ENCODE results near the gene SERPINE1.
"Not testable (repeated sequence)": the region's sequence is repeated elsewhere in the genome, so short reads cannot be mapped to it uniquely, and the experiment has no call there.

SERPINE1 gene

DNA sequence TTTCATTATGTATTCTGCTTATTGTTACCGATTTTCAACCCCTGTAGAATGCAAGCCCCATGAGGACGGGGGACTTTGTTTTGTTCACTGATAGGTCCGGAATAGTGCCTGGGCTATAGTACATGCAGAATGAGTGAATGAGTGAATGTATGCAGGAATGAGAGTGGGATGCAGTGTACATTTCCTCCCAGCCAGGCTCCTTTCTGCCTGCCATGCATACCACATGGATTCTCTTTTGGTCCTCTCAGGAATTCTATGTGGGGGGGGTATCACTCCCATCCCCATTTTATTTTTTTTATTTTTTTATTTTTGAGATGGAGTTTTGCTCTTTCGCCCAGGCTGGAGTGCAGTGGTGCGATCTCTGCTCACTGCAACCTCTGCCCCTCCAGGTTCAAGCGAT lies 24.9 kb upstream of the SERPINE1 start:
- DNase-seq = no peak

DNA sequence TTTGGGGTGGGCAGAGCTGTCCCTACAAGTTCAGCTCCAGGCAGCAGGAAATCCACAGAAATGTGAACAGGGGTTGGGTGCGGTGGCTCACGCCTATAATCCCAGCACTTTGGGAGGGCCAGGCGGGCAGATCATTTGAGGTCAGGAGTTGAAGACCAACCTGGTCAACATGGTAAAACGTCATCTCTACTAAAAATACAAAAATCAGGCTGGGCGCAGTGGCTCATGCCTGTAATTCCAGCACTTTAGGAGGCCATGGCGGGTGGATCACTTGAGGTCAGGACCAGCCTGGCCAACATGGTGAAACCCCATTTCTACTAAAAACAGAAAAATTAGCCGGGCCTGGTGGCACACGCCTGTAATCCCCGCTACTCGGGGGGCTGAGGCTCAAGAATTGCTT lies 23.2 kb upstream of the SERPINE1 start:
- DNase-seq = not testable (repeated sequence)

DNA sequence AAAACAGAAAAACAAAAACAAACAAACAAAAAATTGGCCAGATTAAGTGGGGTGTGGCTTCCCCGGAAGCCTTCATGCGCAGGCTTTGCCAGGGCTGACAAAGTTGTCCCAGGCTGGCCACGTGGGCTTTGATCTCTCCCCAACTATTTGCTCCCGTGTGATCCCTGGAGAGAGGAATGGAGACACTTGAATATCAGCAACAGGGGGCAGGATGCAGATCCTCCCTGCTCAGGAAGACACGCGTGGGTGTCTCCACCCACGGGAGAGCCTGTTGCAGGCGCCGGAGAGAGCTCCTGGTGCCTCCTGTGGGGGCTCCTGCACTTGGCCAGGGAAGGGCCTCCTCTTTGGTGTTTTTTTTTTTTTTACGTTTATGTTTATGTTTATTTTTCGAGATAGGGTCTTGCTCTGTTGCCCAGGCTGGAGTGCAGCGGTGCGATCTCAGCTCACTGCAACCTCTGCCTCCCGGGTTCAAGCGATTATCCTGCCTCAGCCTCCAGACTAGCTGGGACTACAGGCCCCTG lies 22.7 kb upstream of the SERPINE1 start:
- no peak for DNase-seq

DNA sequence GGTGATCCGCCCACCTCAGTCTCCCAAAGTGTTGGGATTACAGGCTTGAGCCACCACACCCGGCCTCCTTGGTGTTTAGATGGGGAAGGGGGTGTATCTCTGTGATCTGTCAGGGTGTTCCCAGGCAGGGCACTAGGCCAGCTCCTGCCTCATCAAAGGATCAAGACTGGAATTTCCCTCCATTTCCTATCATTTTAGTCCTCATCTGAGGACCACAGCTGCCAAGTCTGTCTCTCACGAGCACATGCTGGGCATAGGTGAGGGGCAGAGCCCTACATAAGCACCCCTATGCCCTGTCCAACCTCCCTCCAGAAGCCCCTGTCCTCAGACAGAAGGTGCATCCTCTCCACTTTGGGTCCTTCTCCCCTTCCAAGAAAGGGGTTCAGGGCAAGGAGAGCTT lies 22.1 kb upstream of the SERPINE1 start:
- no peak for DNase-seq

DNA sequence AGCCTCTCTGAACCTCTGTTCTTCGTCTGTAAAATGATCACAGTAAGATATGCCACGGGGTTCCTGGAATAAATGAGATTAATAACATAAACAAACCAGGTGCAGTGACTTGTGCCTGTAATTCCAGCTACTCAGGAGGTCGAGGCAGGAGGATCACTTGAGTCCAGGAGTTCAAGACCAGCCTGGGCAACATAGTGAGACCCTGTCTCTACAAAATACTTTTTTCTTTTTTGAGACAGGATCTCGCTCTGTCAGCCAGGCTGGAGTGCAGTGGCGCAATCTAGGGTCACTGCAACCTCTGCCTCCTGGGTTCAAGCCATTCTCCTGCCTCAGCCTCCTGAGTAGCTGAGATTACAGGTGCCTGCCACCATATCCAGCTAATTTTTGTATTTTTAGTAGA lies 21.7 kb upstream of the SERPINE1 start:
- DNase-seq = not testable (repeated sequence)

DNA sequence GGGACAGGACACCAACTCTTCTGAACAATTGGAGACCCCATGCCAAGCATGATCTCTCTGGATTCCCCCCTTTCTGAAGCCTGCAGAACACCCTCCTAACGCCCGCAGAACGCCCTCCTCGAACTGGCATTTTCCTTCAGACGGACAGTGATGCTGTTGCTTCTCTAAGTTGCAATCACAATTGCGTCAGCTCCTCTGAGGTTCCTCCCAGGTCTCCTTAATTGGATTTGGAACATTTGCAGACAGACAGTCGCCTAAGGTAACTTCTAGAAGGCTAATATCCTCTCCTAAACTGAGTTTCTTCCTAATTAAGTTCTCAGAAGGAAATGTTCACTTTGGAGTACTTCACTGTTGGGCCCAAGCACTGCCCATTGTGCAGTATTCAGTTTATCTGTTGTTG lies 20.5 kb upstream of the SERPINE1 start:
- no peak for DNase-seq

- DNase-seq = peak in 8 of 14 donors; percentile 5 to 43 (median 26)
These were observed 18.5 kb upstream of the SERPINE1 start for GRCh38 chr7:101108330-101108857.

DNA sequence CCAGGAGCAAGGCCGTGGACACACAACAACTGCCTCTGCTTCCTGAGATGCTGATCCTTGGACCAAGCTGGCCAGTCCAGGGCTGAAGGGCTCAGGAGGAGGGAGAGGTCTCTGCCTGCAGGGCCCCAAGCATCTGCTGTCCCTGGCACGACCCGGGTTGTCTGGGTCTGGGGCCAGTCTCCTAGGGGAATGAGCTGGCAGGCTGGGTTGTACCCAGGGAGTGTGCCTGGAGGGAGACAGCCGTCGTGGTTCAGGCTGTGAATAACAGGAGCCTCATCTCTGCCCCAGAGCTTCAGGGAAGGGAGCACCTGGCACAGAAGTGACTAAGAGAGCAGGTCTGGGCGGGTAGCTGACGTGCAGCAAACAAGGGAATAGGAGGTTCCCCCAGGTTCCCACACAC lies 17.9 kb upstream of the SERPINE1 start:
- DNase-seq = peak in 2 of 14 donors; percentile 4 to 11

DNA sequence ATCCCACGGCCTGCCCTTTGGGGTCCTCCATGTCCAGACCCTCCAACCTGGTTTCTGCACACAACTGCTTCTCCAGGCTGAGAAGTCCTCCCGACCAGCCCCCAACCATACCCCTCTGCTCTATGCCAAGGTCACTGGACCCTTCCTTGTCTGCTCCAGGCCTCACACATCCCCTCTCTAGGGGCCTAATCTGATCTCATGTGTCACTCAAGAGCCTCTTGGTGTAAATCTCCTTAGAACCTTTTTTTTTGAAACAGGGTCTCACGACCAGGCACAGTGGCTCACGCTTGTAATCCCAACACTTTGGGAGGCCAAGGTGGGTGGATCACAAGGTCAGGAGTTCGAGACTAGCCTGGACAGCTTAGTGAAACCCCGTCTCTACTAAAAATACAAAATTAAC lies 17.5 kb upstream of the SERPINE1 start:
- DNase-seq = no peak

GRCh38 chr7:101111261-101111660 lies 15.6 kb upstream of the SERPINE1 start:
- no peak for DNase-seq

- peak in 6 of 14 donors; percentile 7 to 36 (median 14) for DNase-seq
These were observed 14.7 kb upstream of the SERPINE1 start for GRCh38 chr7:101112233-101112632.

DNA sequence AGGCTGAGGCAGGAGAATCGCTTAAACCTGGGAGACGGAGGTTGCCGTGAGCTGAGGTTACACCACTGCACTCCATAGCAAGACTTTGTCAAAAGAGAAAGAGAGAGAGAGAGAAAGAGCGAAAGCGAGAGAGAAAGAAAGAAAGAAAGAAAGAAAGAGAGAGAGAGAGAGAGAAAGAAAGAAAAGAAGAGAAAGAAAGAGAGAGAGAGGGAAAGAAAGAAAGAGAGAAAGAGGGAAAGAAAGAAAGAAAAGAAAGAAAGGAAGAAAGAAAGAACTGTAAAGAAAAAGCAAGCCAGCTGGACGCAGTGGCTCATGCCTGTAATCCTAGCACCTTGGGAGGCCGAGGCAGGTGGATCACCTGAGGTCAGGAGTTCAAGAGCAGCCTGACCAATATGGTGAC lies 13.8 kb upstream of the SERPINE1 start:
- DNase-seq = not testable (repeated sequence)

DNA sequence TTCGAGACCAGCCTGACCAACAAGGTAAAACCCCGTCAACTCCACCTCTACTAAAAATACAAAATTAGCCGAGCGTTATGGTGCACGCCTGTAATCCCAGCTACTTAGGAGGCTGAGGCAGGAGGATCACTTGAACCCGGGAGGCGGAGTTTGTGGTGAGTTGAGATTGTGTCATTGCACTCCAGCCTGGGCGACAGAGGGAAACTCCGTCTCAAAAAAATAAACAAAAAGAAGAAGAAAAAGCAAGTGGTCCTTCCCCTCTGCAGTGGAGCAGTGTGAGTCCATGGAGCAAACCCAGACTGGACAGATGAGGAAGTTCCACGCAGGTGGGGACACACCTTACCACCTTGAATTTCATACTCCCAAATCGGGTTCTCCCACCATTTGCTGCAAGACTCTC lies 13.1 kb upstream of the SERPINE1 start:
- no peak for DNase-seq

GRCh38 chr7:101114492-101114891 lies 12.4 kb upstream of the SERPINE1 start:
- no peak for DNase-seq

- no peak for DNase-seq
These were observed 11.7 kb upstream of the SERPINE1 start for GRCh38 chr7:101115215-101115614.

DNA sequence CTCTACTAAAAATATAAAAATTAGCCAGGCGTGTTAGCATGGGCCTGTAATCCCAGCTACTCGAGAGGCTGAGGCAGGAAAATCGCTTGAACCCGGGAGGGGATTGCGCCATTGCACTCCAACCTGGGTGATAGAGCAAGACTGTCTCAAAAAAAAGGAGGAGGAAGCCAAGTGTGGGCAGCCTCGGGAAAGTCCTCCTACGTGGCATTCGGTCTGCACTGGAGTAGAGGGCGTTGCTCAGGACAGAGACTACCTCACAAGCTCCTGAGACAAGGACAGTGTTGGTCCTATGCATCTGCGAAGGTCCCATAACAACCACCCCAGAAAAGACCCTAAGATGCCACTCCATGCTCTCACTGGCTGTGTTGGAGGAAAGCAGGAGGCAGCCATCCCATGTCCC lies 10.0 kb upstream of the SERPINE1 start:
- no peak for DNase-seq

GRCh38 chr7:101118856-101119255 lies 8.0 kb upstream of the SERPINE1 start:
- no peak for DNase-seq

DNA sequence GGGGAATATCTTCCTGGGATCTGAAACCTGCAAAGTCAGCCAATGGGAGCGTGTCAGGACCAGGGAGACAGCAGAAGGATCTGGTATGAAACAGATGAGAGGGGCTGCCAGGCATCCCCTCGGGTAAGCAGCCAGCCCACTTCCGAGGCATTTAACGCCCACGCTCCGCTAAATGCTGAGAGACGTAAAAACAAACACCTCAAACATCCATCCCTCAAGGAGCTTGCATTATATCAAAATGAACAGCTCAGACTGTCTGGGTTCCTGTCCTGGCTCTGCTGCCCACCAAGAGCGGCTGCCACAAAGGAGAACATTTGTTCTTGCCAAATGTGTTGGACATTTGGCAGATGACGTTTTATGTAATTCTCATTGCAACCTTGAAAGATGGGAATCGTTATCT lies 7.0 kb upstream of the SERPINE1 start:
- no peak for DNase-seq

GRCh38 chr7:101120315-101120714 lies 6.6 kb upstream of the SERPINE1 start:
- DNase-seq = no peak

DNA sequence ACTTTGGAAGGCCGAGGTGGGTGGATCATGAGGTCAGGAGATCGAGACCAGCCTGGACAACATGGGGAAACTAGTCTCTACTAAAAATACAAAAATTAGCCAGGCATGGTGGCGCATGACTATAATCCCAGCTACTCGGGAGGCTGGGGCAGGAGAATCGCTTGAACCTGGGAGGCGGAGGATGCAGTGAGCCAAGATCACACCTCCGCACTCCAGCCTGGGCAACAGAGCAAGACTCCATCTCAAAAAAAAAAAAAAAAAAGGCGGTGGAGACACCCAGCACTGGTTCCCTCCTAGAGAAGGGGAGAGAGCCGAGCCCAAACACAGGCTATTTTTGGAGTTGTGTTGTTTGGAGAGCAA lies 5.3 kb upstream of the SERPINE1 start:
- DNase-seq = not testable (repeated sequence)

DNA sequence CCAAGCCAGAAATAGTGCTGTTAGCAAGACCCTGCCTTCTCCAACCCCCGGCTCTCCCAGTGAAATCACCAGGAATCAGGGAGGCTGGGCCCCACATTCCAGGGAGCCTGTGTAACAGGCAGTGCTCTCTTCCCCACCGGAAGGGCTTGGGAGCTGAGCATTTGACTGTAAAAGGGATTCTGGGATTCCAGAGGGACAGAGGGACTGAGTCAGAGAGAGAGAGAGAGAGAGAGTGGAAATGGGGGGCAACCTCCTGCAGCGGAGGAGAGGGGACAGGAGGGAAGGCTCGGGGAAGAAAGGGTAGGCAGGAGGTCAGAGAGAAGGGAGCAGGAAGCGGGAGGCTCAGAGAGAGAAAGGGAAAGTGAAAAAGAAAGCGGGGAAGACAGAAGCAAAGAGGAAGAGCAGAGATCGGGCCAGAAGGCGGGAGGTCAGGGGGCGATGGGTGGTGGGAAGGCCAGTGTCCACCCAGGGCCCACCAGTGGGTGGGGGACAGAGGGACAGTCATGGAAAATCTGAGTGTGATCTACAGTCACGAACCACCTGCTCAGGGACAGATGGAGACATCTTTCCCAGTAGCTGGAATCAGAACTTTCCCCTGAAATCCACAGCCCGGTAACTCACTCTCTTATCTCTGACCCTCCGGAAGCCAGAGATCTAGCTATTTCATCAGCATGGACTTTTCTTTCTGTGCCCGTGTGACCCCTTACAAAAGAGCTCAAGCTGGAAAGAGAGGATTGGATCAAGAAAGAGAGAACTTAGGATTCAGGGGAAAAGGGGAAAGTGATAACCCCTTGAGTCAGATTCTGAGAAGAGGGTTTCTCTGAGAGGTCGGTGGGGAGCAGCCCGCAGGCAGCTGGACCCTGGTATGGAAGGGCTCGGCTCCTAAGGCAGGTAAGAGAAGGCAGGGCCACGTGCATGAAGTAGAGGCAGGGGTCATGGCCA lies 4.6 kb upstream of the SERPINE1 start:
- no peak for DNase-seq

GRCh38 chr7:101122933-101123702 lies 3.8 kb upstream of the SERPINE1 start:
- no peak for DNase-seq

DNA sequence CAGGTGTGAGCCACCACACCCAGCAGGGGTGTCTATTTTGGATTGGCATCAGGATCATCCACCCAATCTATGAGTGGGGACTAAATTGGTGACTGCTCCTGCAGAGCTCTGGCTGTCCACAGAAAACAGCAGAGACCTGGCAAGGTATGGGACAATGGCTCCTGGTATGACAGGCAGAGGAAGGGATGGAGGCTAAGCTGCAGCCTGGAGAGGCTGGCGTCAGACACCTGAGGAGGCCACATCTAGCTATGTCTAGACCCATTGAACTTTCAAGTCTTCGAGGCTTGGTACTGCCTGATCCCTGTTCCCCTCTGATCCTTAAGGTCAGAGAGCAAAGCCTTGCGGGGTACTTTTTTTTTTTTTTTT lies 3.2 kb upstream of the SERPINE1 start:
- no peak for DNase-seq

All from C1 segment of cervical spinal cord (tissue), 14 donors.